ENCODE measurements around the gene RAB25.

The RAB25 gene

DNA sequence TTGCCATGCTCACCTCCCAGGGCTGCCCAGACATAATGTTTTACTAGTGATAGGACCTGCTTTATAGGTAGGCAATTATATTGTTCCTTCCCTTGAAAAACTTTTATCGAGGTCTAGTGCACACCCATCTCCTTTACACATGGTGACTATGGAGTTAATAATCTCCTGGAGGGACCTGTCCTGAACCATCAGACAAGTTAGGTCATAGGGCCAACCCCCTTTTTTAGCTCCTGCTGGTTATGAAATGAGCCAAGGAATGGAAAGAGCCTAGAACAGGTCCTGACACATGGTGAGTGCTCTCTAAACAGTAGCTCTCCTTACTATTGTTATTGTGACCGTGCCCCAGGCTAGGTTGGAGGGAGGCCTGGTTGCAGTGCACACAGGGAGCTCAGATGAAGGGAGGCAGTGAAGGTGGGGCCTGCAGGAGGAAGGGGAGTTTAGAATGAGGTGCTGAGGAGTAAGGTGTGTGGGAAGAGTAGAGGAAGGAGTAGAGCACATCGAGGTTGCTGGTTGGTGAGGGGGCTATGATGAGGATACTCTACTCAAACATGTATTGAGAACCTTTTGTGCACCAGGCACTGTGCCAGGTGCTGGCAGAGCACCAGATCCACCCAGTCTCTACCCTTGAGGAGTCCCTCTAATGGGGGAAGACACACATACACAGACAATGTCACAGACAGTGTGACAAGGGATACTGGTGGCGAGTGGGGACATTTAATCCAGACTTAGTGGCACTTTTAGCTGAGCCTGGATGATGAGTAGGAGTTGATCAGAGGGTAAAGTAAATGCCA is 39.4 kb downstream of the RAB25 start:
- no peaks in the 10 kb centered on the region for H3K27me3 ChIP-seq (ENCODE audit: control insufficient read depth, insufficient read depth, low read length)
- no peak overlapping the region for H3K4me2 ChIP-seq (ENCODE audit: low read length)
- no peak overlapping the region for H3K27ac ChIP-seq
- H2AFZ ChIP-seq: no peak overlapping the region
- TF ChIP-seq, protein P1, sequence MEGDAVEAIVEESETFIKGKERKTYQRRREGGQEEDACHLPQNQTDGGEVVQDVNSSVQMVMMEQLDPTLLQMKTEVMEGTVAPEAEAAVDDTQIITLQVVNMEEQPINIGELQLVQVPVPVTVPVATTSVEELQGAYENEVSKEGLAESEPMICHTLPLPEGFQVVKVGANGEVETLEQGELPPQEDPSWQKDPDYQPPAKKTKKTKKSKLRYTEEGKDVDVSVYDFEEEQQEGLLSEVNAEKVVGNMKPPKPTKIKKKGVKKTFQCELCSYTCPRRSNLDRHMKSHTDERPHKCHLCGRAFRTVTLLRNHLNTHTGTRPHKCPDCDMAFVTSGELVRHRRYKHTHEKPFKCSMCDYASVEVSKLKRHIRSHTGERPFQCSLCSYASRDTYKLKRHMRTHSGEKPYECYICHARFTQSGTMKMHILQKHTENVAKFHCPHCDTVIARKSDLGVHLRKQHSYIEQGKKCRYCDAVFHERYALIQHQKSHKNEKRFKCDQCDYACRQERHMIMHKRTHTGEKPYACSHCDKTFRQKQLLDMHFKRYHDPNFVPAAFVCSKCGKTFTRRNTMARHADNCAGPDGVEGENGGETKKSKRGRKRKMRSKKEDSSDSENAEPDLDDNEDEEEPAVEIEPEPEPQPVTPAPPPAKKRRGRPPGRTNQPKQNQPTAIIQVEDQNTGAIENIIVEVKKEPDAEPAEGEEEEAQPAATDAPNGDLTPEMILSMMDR (IDR thresholded peaks at IDR 0.05): no peak
- H3K36me3 ChIP-seq (ENCODE audit: control insufficient read depth, insufficient read depth, low read length): no peaks in the 10 kb centered on the region
- H3K9me3 ChIP-seq (ENCODE audit: control insufficient read depth, low read length): no peaks in the 10 kb centered on the region
- H3K9ac ChIP-seq: no peak overlapping the region
- peaks cover 13% of the 10 kb centered on the region for H3K4me1 ChIP-seq
- no peak overlapping the region for H3K4me3 ChIP-seq (ENCODE audit: low read depth, low read length)
- H3K79me2 ChIP-seq: no peaks in the 10 kb centered on the region

DNA sequence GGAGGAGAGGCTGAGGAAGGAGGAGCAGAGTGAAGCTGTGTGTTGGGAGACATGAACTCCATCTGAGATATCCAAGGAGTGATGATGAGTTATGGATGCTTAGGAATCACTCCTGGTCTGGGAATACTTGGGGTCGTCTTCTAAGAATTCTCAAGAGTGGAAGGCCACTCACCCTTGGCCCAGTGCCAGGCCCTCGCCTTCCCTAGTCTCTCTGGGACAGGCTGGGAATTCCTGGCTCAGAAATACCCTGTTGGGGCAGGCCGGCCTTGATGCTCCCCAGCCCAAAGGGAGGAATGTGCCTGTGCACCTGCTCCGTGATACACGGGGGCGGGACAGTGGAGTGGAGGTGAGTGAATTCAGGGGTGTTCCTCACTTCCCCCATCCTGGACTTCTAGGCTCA is 40.9 kb downstream of the RAB25 start:
- no peaks in the 10 kb centered on the region for H3K9me3 ChIP-seq (ENCODE audit: control insufficient read depth, low read length)
- TF ChIP-seq, protein P1 (IDR thresholded peaks at IDR 0.05): no peak
- H3K79me2 ChIP-seq: no peaks in the 10 kb centered on the region
- H3K4me3 ChIP-seq (ENCODE audit: low read depth, low read length): no peak overlapping the region
- H3K36me3 ChIP-seq (ENCODE audit: control insufficient read depth, insufficient read depth, low read length): no peaks in the 10 kb centered on the region
- H3K27me3 ChIP-seq (ENCODE audit: control insufficient read depth, insufficient read depth, low read length): no peaks in the 10 kb centered on the region
- no peak overlapping the region for H3K9ac ChIP-seq
- H3K4me2 ChIP-seq (ENCODE audit: low read length): no peak overlapping the region
- no peak overlapping the region for H3K27ac ChIP-seq
- H2AFZ ChIP-seq: no peak overlapping the region
- H3K4me1 ChIP-seq: peaks cover 21% of the 10 kb centered on the region

DNA sequence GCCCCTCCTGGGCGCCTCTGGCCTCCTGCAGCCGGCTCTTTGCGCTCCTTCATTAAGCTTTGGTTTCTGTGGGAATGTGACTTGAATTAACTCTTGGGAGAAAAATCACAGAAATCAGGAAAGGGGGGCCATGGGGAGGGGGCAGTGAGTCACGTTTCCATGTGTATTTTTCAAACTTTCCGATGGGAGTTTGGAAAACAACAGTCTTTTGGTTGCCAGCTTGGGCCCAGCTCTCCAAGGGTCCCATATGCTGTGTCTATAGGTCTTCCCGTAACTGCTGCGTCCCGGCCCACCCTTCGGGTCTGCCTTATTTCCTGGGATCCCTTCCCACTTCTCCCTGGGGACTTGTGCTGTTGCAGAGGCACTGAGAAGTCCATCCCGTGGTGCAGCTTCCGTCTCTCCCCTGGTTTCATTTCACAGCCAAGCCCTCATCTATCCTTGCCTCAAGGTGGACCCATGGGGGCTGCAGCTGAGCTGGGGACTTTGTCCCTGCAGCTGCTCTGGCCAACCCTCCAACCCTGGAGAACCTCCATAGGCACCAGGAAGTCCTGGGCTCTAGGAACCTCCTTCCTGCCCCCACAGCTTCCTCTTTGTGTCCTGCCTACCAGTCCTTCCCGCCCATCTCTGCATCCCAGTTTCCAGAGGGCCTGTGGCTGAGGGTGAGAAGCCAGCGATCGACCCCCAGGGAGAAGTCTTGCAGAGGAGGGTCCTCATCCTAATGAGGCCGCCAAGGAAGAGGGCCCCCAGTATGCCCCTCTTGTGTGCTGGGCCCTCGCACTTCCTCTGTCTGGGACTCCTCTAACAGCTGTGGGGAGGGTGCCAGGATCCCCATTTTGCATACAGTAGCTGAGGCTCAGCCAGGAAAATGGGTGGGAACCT is 41.9 kb downstream of the RAB25 start:
- Histone ChIP-seq H3K36me3 (ENCODE audit: control insufficient read depth, insufficient read depth, low read length) (no peaks in the 10 kb centered on the region), H3K79me2 (no peaks in the 10 kb centered on the region), H3K27ac (peak overlapping the region; percentile 93), H3K27me3 (ENCODE audit: control insufficient read depth, insufficient read depth, low read length) (no peaks in the 10 kb centered on the region), H3K4me3 (ENCODE audit: low read depth, low read length) (no peak overlapping the region), H3K4me2 (ENCODE audit: low read length) (no peak overlapping the region), H3K9ac (no peak overlapping the region), H3K4me1 (peaks cover 22% of the 10 kb centered on the region), H2AFZ (no peak overlapping the region), H3K9me3 (ENCODE audit: control insufficient read depth, low read length) (no peaks in the 10 kb centered on the region)
- TF ChIP-seq, protein P1 (IDR thresholded peaks at IDR 0.05): no peak

DNA sequence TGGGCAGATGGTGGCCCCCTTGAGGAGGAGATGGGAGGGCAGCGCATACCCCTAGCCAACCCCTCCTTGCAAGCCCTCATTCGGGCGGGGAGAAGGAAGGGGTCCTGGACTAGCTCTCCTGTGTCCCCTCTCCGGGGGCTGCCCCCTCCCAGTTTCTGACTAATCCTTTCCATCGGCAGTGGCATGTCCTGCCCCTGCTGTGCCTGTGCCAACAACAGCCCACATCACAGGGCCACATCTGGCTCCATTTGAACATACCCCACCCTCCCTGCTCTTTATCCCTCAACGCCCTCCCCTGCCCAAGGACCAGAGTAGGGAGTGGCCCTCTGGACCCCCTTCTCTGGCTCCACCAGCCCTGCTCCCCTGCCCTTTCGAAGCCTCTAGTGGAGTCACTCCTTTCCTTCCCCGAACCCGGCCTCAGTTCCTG is 42.6 kb downstream of the RAB25 start:
- Histone ChIP-seq H3K27ac (peak overlapping the region; percentile 93), H3K4me3 (ENCODE audit: low read depth, low read length) (peak overlapping the region; percentile 23), H3K9ac (no peak overlapping the region), H3K4me1 (peaks cover 22% of the 10 kb centered on the region), H2AFZ (peak overlapping the region; percentile 45), H3K9me3 (ENCODE audit: control insufficient read depth, low read length) (no peaks in the 10 kb centered on the region), H3K4me2 (ENCODE audit: low read length) (peak overlapping the region; percentile 43), H3K36me3 (ENCODE audit: control insufficient read depth, insufficient read depth, low read length) (no peaks in the 10 kb centered on the region), H3K27me3 (ENCODE audit: control insufficient read depth, insufficient read depth, low read length) (no peaks in the 10 kb centered on the region), H3K79me2 (no peaks in the 10 kb centered on the region)
- TF ChIP-seq, protein P1 (IDR thresholded peaks at IDR 0.05): no peak
